HepG2 (cell line): ENCODE results near the gene PHF5A. TPM values are rescaled to one million over a fixed set of nuclear protein-coding genes. Genes with fewer than 3 reads are reported as not detected.

Source experiments
- ATAD3A ChIP-seq: sonication (generic); formaldehyde crosslinking; IDR thresholded peaks from 2 replicates; pipeline ENCODE4 v1.4.0; 2020; ENCODE audit warnings: missing genetic modification reagents
- BCL6 ChIP-seq: IDR thresholded peaks from 2 replicates; pipeline ENCODE4 v1.6.1; 2016; ENCODE audit warnings: missing genetic modification reagents, missing compliant biosample characterization
- ELF4 ChIP-seq: sonication (generic); formaldehyde crosslinking; IDR thresholded peaks from 2 replicates; pipeline ENCODE4 v1.5.0; 2020; ENCODE audit warnings: missing genetic modification reagents, mild to moderate bottlenecking, moderate library complexity, borderline replicate concordance
- EZH2 ChIP-seq: conservative IDR thresholded peaks from 2 replicates; pipeline ENCODE4 v1.6.1; 2012; ENCODE audit warnings: mild to moderate bottlenecking, low read depth, low read length, moderate library complexity
- FOXM1 ChIP-seq: sonication (generic); formaldehyde crosslinking; IDR thresholded peaks from 2 replicates; pipeline ENCODE4 v1.5.0; 2020; ENCODE audit warnings: missing genetic modification reagents
- HNRNPLL ChIP-seq: fragments of 200-400 bp; formaldehyde crosslinking; IDR thresholded peaks from 2 replicates; pipeline ENCODE4 v1.6.1; 2017; ENCODE audit warnings: mild to moderate bottlenecking, low read depth, low read length; ENCODE audit not compliant: poor library complexity, severe bottlenecking
- KLF15 ChIP-seq: sonication (generic); formaldehyde crosslinking; IDR thresholded peaks from 2 replicates; pipeline ENCODE4 v1.8.1; 2023; ENCODE audit warnings: borderline replicate concordance, mild to moderate bottlenecking, inconsistent platforms, missing genetic modification reagents, mixed read lengths
- NAIF1 ChIP-seq: sonication (generic); formaldehyde crosslinking; IDR thresholded peaks from 2 replicates; pipeline ENCODE4 v1.5.0; 2020; ENCODE audit warnings: mild to moderate bottlenecking, missing genetic modification reagents, borderline replicate concordance
- PAF1 ChIP-seq: IDR thresholded peaks from 2 replicates; pipeline ENCODE4 v1.6.1; 2016; ENCODE audit warnings: missing genetic modification reagents, missing compliant biosample characterization
- SALL1 ChIP-seq: sonication (generic); formaldehyde crosslinking; IDR thresholded peaks from 2 replicates; pipeline ENCODE4 v1.8.0; 2022; ENCODE audit warnings: mild to moderate bottlenecking, missing genetic modification reagents
- SALL2 ChIP-seq: sonication (generic); formaldehyde crosslinking; IDR thresholded peaks from 2 replicates; pipeline ENCODE4 v1.8.1; 2023; ENCODE audit warnings: mild to moderate bottlenecking, missing genetic modification reagents, inconsistent platforms
- ZFP36L2 ChIP-seq: sonication (generic); formaldehyde crosslinking; IDR thresholded peaks from 2 replicates; pipeline ENCODE4 v1.4.0; 2020; ENCODE audit warnings: missing genetic modification reagents
- ZNF24 ChIP-seq: fragments of 450-650 bp; IDR thresholded peaks from 2 replicates; pipeline ENCODE4 v1.6.1; 2017; ENCODE audit warnings: antibody characterized with exemption, mild to moderate bottlenecking
- ZNF331 ChIP-seq: sonication (generic); formaldehyde crosslinking; IDR thresholded peaks from 2 replicates; pipeline ENCODE4 v1.4.0; 2020; ENCODE audit warnings: missing genetic modification reagents
- polyA plus RNA-seq, 8 experiments: library from polyadenylated mRNA; depleted of rRNA in 3 of 8; stranded (reverse) in 7 of 8; unstranded in 1 of 8; fragments of >200 nt; fragmentation: Illumina TruSeq in 4 of 8; extraction: Trizol in 4 of 8; gene quantifications; 2 replicates each; pipeline versions ENCODE4 v1.2.1 to v1.2.3, GENCODE V29; 2011 to 2016; ENCODE audit warnings: low read depth in 4 of 8, missing spikeins in 1 of 8, mixed read lengths in 1 of 8; ENCODE audit not compliant: insufficient read depth in 1 of 8
- total RNA-seq, 5 experiments: library from RNA; depleted of rRNA; stranded (reverse); fragments of >200 nt; fragmentation: Illumina TruSeq; extraction: Trizol; gene quantifications; 2 replicates each; pipeline ENCODE4 v1.2.3, GENCODE V29; 2016; ENCODE audit warnings: low read depth in 1 of 5
- TF ChIP-seq, protein P1 (sequence below): sonication (generic); formaldehyde crosslinking; IDR thresholded peaks from 2 replicates; pipeline ENCODE4 v1.4.0; 2020; ENCODE audit warnings: missing genetic modification reagents
- TF ChIP-seq, protein P2 (sequence below): sonication (generic); formaldehyde crosslinking; IDR thresholded peaks from 2 replicates; pipeline ENCODE4 v1.8.0; 2023; ENCODE audit warnings: mild to moderate bottlenecking, missing genetic modification reagents
- TF ChIP-seq, protein P3 (sequence below): sonication (generic); formaldehyde crosslinking; IDR thresholded peaks from 2 replicates; pipeline ENCODE4 v1.4.0; 2020; ENCODE audit warnings: mild to moderate bottlenecking, missing genetic modification reagents
- TF ChIP-seq, protein P4 (sequence below): sonication (generic); formaldehyde crosslinking; IDR thresholded peaks from 2 replicates; pipeline ENCODE4 v1.8.0; 2022; ENCODE audit warnings: missing genetic modification reagents, mild to moderate bottlenecking, inconsistent platforms, borderline replicate concordance

Gene PHF5A
- total and polyA plus RNA-seq, 2 of the 13 experiments (the other 11 are each of a cell fraction or from before 2014, with no cell fraction given), result 56.6 to 105 TPM

DNA sequence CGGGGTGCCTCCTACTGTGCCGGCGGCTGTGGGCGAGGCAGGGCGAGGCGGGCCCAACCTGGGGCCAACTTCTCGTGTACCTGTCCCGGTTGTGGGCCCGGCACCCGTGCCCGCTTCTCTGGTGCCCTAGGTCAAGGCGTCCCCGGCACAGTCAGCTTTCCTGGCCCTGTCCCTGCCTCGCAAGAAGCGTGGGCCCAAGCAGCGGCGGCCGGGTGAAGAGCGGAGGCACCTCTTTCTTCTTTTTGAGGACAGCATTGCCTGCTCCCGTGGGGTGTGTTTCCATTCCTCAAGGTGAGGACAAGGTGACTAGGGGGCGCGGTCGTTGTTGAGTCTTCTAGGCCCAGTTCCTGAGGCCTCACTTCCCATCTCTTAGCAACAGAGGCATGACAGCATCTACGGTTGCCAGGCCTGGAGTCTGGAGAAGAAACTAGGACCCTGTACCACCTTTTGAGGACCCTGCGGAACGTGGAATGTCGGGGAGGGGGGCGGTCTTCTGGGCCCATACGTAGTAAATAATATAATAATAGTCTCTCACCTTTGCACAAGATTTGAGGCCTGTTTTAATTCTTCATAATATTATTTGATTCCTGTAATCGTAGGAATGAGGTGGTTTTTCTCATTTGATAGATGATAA, 843 bp upstream of the PHF5A start (continued):
- TF ChIP-seq, protein P1, sequence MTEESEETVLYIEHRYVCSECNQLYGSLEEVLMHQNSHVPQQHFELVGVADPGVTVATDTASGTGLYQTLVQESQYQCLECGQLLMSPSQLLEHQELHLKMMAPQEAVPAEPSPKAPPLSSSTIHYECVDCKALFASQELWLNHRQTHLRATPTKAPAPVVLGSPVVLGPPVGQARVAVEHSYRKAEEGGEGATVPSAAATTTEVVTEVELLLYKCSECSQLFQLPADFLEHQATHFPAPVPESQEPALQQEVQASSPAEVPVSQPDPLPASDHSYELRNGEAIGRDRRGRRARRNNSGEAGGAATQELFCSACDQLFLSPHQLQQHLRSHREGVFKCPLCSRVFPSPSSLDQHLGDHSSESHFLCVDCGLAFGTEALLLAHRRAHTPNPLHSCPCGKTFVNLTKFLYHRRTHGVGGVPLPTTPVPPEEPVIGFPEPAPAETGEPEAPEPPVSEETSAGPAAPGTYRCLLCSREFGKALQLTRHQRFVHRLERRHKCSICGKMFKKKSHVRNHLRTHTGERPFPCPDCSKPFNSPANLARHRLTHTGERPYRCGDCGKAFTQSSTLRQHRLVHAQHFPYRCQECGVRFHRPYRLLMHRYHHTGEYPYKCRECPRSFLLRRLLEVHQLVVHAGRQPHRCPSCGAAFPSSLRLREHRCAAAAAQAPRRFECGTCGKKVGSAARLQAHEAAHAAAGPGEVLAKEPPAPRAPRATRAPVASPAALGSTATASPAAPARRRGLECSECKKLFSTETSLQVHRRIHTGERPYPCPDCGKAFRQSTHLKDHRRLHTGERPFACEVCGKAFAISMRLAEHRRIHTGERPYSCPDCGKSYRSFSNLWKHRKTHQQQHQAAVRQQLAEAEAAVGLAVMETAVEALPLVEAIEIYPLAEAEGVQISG (CRISPR knock-in tag), result no peak
- TF ChIP-seq ELF4 (CRISPR knock-in tag) (no peak), EZH2 (no peak), SALL2 (CRISPR knock-in tag) (no peak), HNRNPLL (no peak), ZNF24 (no peak), NAIF1 (CRISPR knock-in tag) (no peak), BCL6 (CRISPR knock-in tag) (no peak), KLF15 (CRISPR knock-in tag) (no peak), ZFP36L2 (CRISPR knock-in tag) (no peak), ATAD3A (CRISPR knock-in tag) (no peak), ZNF331 (no peak), PAF1 (CRISPR knock-in tag) (no peak), SALL1 (CRISPR knock-in tag) (peak; percentile 1; the same call in 1 of the 2 replicates), FOXM1 (no peak)
- TF ChIP-seq, protein P2, sequence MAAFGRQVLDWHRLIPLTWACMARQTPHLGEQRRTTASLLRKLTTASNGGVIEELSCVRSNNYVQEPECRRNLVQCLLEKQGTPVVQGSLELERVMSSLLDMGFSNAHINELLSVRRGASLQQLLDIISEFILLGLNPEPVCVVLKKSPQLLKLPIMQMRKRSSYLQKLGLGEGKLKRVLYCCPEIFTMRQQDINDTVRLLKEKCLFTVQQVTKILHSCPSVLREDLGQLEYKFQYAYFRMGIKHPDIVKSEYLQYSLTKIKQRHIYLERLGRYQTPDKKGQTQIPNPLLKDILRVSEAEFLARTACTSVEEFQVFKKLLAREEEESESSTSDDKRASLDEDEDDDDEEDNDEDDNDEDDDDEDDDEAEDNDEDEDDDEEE (CRISPR knock-in tag), result no peak
- TF ChIP-seq, protein P3, sequence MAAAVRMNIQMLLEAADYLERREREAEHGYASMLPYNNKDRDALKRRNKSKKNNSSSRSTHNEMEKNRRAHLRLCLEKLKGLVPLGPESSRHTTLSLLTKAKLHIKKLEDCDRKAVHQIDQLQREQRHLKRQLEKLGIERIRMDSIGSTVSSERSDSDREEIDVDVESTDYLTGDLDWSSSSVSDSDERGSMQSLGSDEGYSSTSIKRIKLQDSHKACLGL (CRISPR knock-in tag), result peak; percentile 57; the same call in 1 of the 2 replicates
- TF ChIP-seq, protein P4, sequence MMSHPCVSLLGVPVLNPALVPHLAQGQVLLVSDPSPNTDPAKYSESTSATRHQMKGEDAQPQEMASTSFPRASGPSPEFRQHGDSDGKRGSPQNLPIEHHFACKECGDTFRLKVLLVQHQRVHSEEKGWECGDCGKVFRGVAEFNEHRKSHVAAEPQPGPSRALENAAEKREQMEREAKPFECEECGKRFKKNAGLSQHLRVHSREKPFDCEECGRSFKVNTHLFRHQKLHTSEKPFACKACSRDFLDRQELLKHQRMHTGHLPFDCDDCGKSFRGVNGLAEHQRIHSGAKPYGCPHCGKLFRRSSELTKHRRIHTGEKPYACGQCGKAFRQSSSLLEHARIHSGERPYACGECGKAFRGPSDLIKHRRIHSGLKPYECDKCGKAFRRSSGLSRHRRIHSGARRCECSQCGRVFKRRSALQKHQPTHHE (CRISPR knock-in tag), result no peak
